RWPE1 (cell line): ENCODE results near the gene FADS6.

Source experiments
- CTCF ChIA-PET: fragments of 350-600 bp; sonication (Branson Sonifier 250); formaldehyde crosslinking; extraction: SDS; loops from one replicate; lab custom pipeline; 2021; lab: Yijun Ruan, JAX
- POLR2A ChIA-PET: fragments of 400-600 bp; formaldehyde crosslinking; extraction: SDS; loops from one replicate; lab custom pipeline; 2020; ENCODE audit warnings: antibody characterized with exemption; ENCODE audit not compliant: low non-redundant PET; lab: Yijun Ruan, JAX
- DNase-seq: peaks from one replicate; pipeline ENCODE4 v3.0.0; 2012; ENCODE audit warnings: low spot score
- H3K27ac ChIP-seq: fragments of 450-650 bp; 2 replicates; pipeline ENCODE4 v1.5.1; 2017
- CTCF ChIP-seq: fragments of 450-650 bp; conservative IDR thresholded peaks from 2 replicates; pipeline ENCODE4 v1.5.1; 2017; ENCODE audit warnings: low read depth, mild to moderate bottlenecking

The FADS6 gene

GRCh38 chr17:74892974-74893911 is at the start of gene FADS6:
Gene FADS6 (minus strand): TSS chr17:74893633. CDS start chr17:74893595, 38 bp downstream.
- H3K27ac ChIP-seq: no peak within 1 kb of the TSS
- ChIA-PET POLR2A (no interaction called here), CTCF (interaction anchor here (0.7 kb wide), 1 partner anchor 25 kb away, joined by 4 read pairs; no protein-coding TSS in a partner anchor)
- no peak for TF ChIP-seq CTCF
- no peak for DNase-seq

GRCh38 chr17:74941128-74941725 is 47.8 kb upstream of the FADS6 start:
- no peak for DNase-seq
- H3K27ac ChIP-seq: no peak overlapping the region
- CTCF ChIA-PET: no interaction called here
- TF ChIP-seq CTCF: no peak
- POLR2A ChIA-PET: no interaction called here

GRCh38 chr17:74939534-74939933 is 46.1 kb upstream of the FADS6 start:
- ChIA-PET CTCF (interaction anchor here (0.6 kb wide), 2 partner anchors 21 to 574 kb away, joined by 5 read pairs; no protein-coding TSS in a partner anchor), POLR2A (no interaction called here)
- H3K27ac ChIP-seq: no peak overlapping the region
- no peak for DNase-seq
- no peak for TF ChIP-seq CTCF

- POLR2A ChIA-PET: no interaction called here
- TF ChIP-seq CTCF: no peak
- CTCF ChIA-PET: no interaction called here
- no peak overlapping the region for H3K27ac ChIP-seq
- DNase-seq: no peak
Measured at GRCh38 chr17:74938194-74938950, 44.9 kb upstream of the FADS6 start.

- DNase-seq: no peak
- POLR2A ChIA-PET: no interaction called here
- CTCF ChIA-PET: no interaction called here
- TF ChIP-seq CTCF: no peak
- no peak overlapping the region for H3K27ac ChIP-seq
Measured at GRCh38 chr17:74937064-74938051, 43.9 kb upstream of the FADS6 start.
